Karpas-422 (cell line): ENCODE data around the gene LMBRD2. TPM values are rescaled to one million over a fixed set of nuclear protein-coding genes. Genes with fewer than 3 reads are reported as not detected.

Experiments
- DNase-seq: peaks from one replicate; pipeline ENCODE4 v3.0.0-alpha.2; 2015
- H2AFZ ChIP-seq: fragments of 200-600 bp; sonication (generic); 2 replicates; pipeline ENCODE4 v1.6.1; 2014; ENCODE audit warnings: antibody characterized with exemption, low read length, mixed read lengths
- H3K27ac ChIP-seq: fragments of 200-600 bp; sonication (generic); 2 replicates; pipeline ENCODE4 v1.5.1; 2014; ENCODE audit warnings: mild to moderate bottlenecking, low read length, moderate library complexity
- H3K27me3 ChIP-seq: fragments of 200-600 bp; sonication (generic); 2 replicates; pipeline ENCODE4 v1.6.1; 2014; ENCODE audit warnings: low read length, mixed read lengths
- H3K36me3 ChIP-seq: fragments of 200-600 bp; sonication (generic); 2 replicates; pipeline ENCODE4 v1.6.1; 2014; ENCODE audit warnings: low read length, mixed read lengths; ENCODE audit not compliant: insufficient read depth
- H3K4me1 ChIP-seq: fragments of 200-600 bp; sonication (generic); 2 replicates; pipeline ENCODE4 v1.6.1; 2014; ENCODE audit warnings: mild to moderate bottlenecking, low read length, mixed read lengths
- H3K4me2 ChIP-seq: fragments of 200-600 bp; sonication (generic); 2 replicates; pipeline ENCODE4 v1.6.1; 2014; ENCODE audit warnings: low read length, low read depth, mild to moderate bottlenecking; ENCODE audit not compliant: poor library complexity, severe bottlenecking
- H3K4me3 ChIP-seq: fragments of 200-600 bp; sonication (generic); 2 replicates; pipeline ENCODE4 v1.5.1; 2014; ENCODE audit warnings: mild to moderate bottlenecking, antibody characterized with exemption, low read length, mixed read lengths
- H3K79me2 ChIP-seq: fragments of 200-600 bp; sonication (generic); 2 replicates; pipeline ENCODE4 v1.6.1; 2014; ENCODE audit warnings: mild to moderate bottlenecking, low read length, mixed read lengths
- H3K9ac ChIP-seq: fragments of 200-600 bp; sonication (generic); 2 replicates; pipeline ENCODE4 v1.6.0; 2014; ENCODE audit warnings: low read length
- H3K9me2 ChIP-seq: fragments of 200-600 bp; sonication (generic), shearing (Covaris generic); replicated peaks from 2 replicates; pipeline ENCODE4 v1.6.0; 2014; ENCODE audit warnings: mild to moderate bottlenecking, low read length, moderate library complexity; ENCODE audit not compliant: insufficient read depth
- H3K9me3 ChIP-seq: fragments of 300-700, 200-600 bp; sonication (generic); 2 replicates; pipeline ENCODE4 v1.6.1; 2014; ENCODE audit warnings: low read length, mixed read lengths
- H4K20me1 ChIP-seq: fragments of 200-600 bp; sonication (generic); 2 replicates; pipeline ENCODE4 v1.6.1; 2014; ENCODE audit warnings: mild to moderate bottlenecking, antibody characterized with exemption, low read length, low read depth; ENCODE audit not compliant: insufficient read depth
- total RNA-seq: library from RNA; depleted of rRNA; stranded (reverse); fragments of >200 nt; shearing (Covaris generic); gene quantifications from 2 replicates; pipeline ENCODE4 v1.2.3, GENCODE V29; 2014; ENCODE audit warnings: low replicate concordance

LMBRD2 gene
- total RNA-seq, 1 experiment from 2014 or later: 27.8 TPM

- DNase-seq: peak; percentile 34
- no peaks in the 10 kb centered on the region for H3K4me1 ChIP-seq
- no peaks in the 10 kb centered on the region for H3K9me2 ChIP-seq
- H3K79me2 ChIP-seq: no peaks in the 10 kb centered on the region
- H3K36me3 ChIP-seq: no peaks in the 10 kb centered on the region
- H4K20me1 ChIP-seq: no peaks in the 10 kb centered on the region
- no peaks in the 10 kb centered on the region for H3K27me3 ChIP-seq
- no peak overlapping the region for H3K27ac ChIP-seq
- H3K4me3 ChIP-seq: no peak overlapping the region
- H3K9ac ChIP-seq: no peak overlapping the region
- H3K4me2 ChIP-seq: no peak overlapping the region
- no peak overlapping the region for H2AFZ ChIP-seq
- no peaks in the 10 kb centered on the region for H3K9me3 ChIP-seq
Observed at GRCh38 chr5:36059571-36060419, 91.9 kb downstream of the LMBRD2 start.

- Histone ChIP-seq H4K20me1 (no peaks in the 10 kb centered on the region), H3K4me2 (no peak overlapping the region), H3K4me1 (no peaks in the 10 kb centered on the region), H3K27me3 (no peaks in the 10 kb centered on the region), H3K79me2 (no peaks in the 10 kb centered on the region), H3K9me2 (no peaks in the 10 kb centered on the region), H3K36me3 (no peaks in the 10 kb centered on the region), H3K9me3 (no peaks in the 10 kb centered on the region), H3K4me3 (no peak overlapping the region), H2AFZ (no peak overlapping the region), H3K9ac (no peak overlapping the region), H3K27ac (no peak overlapping the region)
- DNase-seq: no peak
Observed at GRCh38 chr5:36058776-36059175, 92.9 kb downstream of the LMBRD2 start.

GRCh38 chr5:36057386-36057785 is 94.3 kb downstream of the LMBRD2 start:
- Histone ChIP-seq H2AFZ (no peak overlapping the region), H3K79me2 (no peaks in the 10 kb centered on the region), H3K36me3 (no peaks in the 10 kb centered on the region), H3K4me1 (no peaks in the 10 kb centered on the region), H3K9me3 (no peaks in the 10 kb centered on the region), H3K4me3 (no peak overlapping the region), H3K9me2 (no peaks in the 10 kb centered on the region), H3K27me3 (no peaks in the 10 kb centered on the region), H3K27ac (no peak overlapping the region), H3K4me2 (no peak overlapping the region), H3K9ac (no peak overlapping the region), H4K20me1 (no peaks in the 10 kb centered on the region)
- no peak for DNase-seq

GRCh38 chr5:36056422-36056821 is 95.3 kb downstream of the LMBRD2 start:
- Histone ChIP-seq H3K9me3 (no peaks in the 10 kb centered on the region), H3K9me2 (no peaks in the 10 kb centered on the region)

DNA sequence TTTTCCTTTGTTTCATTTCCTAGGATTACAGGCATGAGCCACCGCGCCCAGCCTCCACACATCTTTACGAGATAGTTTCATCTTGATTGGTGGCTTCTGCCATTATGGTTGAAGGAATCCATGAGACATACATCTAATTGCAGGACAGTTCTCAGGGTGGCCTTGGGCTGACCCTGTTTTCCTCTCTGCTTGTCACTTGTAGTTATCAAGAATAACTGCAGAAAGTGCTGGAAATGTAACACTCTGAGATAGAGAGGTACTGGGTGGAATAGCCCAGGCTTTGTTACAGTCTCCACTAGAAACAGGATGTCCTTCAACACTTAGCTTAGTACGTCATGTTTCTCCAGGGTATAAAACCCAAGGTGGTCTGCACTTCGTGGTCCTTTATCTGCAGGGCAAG is 95.7 kb downstream of the LMBRD2 start:
- Histone ChIP-seq H2AFZ (no peak overlapping the region), H3K4me2 (no peak overlapping the region), H3K4me1 (no peaks in the 10 kb centered on the region), H3K4me3 (no peak overlapping the region), H3K27me3 (no peaks in the 10 kb centered on the region), H3K9me2 (no peaks in the 10 kb centered on the region), H3K27ac (no peak overlapping the region), H3K36me3 (no peaks in the 10 kb centered on the region), H4K20me1 (no peaks in the 10 kb centered on the region), H3K9ac (no peak overlapping the region), H3K79me2 (no peaks in the 10 kb centered on the region), H3K9me3 (no peaks in the 10 kb centered on the region)
- DNase-seq: no peak

More at GRCh38 chr5:36056422-36056821, 95.3 kb downstream of the LMBRD2 start:
- Histone ChIP-seq H3K9ac (no peak overlapping the region), H4K20me1 (no peaks in the 10 kb centered on the region), H3K36me3 (no peaks in the 10 kb centered on the region), H3K4me3 (no peak overlapping the region), H3K79me2 (no peaks in the 10 kb centered on the region), H2AFZ (no peak overlapping the region), H3K4me2 (no peak overlapping the region), H3K27ac (no peak overlapping the region), H3K4me1 (no peaks in the 10 kb centered on the region), H3K27me3 (no peaks in the 10 kb centered on the region)
- DNase-seq: no peak

- Histone ChIP-seq H3K9ac (no peak overlapping the region), H4K20me1 (no peaks in the 10 kb centered on the region), H3K27me3 (no peaks in the 10 kb centered on the region), H3K9me3 (no peaks in the 10 kb centered on the region), H3K4me3 (no peak overlapping the region), H3K79me2 (no peaks in the 10 kb centered on the region), H3K36me3 (no peaks in the 10 kb centered on the region), H3K4me2 (no peak overlapping the region), H3K27ac (no peak overlapping the region), H3K9me2 (no peaks in the 10 kb centered on the region), H2AFZ (no peak overlapping the region), H3K4me1 (no peaks in the 10 kb centered on the region)
- no peak for DNase-seq
Observed at GRCh38 chr5:36054647-36055046, 97.0 kb downstream of the LMBRD2 start.

DNA sequence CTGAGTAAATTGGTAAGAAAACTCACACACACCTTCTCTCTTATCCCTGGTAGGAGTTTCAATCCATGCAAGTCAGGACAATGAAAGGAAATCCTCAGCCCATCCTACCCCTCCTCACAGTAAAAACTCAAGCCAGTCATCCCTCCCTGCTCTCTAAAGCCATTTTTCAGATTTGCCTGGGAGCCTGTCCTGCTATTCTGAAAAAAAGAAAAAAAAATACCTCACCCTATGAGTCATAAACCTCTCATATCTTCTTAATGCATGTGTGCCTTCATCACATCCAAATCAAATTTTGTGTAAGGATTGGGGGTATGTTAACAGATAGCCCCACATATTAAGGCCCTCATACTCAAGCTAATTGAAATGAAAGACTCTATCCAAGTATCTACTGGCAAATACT is 99.1 kb downstream of the LMBRD2 start:
- H3K4me3 ChIP-seq: no peak overlapping the region
- H3K9me3 ChIP-seq: no peaks in the 10 kb centered on the region
- H3K9me2 ChIP-seq: no peaks in the 10 kb centered on the region
- H3K4me2 ChIP-seq: no peak overlapping the region
- no peak overlapping the region for H3K27ac ChIP-seq
- no peak overlapping the region for H3K9ac ChIP-seq
- no peaks in the 10 kb centered on the region for H3K4me1 ChIP-seq
- H2AFZ ChIP-seq: no peak overlapping the region
- no peaks in the 10 kb centered on the region for H3K27me3 ChIP-seq
- H4K20me1 ChIP-seq: no peaks in the 10 kb centered on the region
- DNase-seq: no peak
- H3K79me2 ChIP-seq: no peaks in the 10 kb centered on the region
- H3K36me3 ChIP-seq: no peaks in the 10 kb centered on the region

DNA sequence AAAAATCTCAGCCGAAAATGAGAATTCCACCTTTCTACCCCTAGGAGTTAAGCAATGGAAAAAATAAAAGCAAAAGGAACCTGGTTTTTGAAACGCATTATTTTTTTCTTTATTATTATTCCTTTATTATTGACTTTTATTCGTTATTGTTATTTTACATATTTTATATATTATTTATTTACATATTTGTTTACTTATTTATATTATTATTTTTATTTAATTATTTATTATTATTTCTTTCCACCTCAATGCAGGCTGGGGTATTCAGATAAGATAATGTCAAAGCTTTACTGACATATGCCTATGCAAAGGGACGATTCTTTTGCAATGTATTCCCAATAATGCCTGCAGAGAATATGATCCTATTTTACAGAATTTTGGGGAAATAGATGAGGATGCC is 101.7 kb downstream of the LMBRD2 start:
- no peaks in the 10 kb centered on the region for H3K36me3 ChIP-seq
- no peak overlapping the region for H3K27ac ChIP-seq
- no peak overlapping the region for H3K9ac ChIP-seq
- no peaks in the 10 kb centered on the region for H3K4me1 ChIP-seq
- DNase-seq: no peak
- H4K20me1 ChIP-seq: no peaks in the 10 kb centered on the region
- no peaks in the 10 kb centered on the region for H3K27me3 ChIP-seq
- H3K4me3 ChIP-seq: no peak overlapping the region
- H3K79me2 ChIP-seq: no peaks in the 10 kb centered on the region
- H2AFZ ChIP-seq: no peak overlapping the region
- no peaks in the 10 kb centered on the region for H3K9me2 ChIP-seq
- no peaks in the 10 kb centered on the region for H3K9me3 ChIP-seq
- no peak overlapping the region for H3K4me2 ChIP-seq
